NCI-H128 (cell line): ENCODE results near the gene BTAF1.

Source experiments
- DNase-seq: peaks from one replicate; lab custom pipeline; 2025; ENCODE audit not compliant: unreplicated experiment; lab: John Stamatoyannopoulos, UW

BTAF1 gene

DNA sequence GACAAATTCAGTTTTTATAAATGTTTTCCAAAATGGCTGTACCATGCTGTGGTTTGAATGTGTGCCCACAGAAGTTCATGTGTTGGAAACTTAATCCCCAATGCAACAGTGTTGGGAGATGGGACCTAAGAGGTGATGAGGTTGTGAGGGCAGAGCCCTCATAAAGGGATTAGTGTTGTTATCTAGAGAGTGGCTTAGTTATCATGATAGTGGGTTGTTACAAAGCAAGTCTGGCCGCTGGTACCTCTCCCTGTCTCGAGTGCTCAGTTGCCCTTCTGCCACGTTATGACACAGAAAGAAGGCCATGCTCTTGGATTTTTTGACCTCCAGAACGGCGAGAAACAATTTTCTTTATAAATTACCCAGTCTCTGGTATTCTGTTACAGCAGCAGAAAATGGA is 119.0 kb downstream of the BTAF1 start:
- no peak for DNase-seq

- no peak for DNase-seq
Measured at GRCh38 chr10:92045641-92046106, 122.1 kb downstream of the BTAF1 start.

- no peak for DNase-seq
Measured at GRCh38 chr10:92047215-92047614, 123.6 kb downstream of the BTAF1 start.

DNA sequence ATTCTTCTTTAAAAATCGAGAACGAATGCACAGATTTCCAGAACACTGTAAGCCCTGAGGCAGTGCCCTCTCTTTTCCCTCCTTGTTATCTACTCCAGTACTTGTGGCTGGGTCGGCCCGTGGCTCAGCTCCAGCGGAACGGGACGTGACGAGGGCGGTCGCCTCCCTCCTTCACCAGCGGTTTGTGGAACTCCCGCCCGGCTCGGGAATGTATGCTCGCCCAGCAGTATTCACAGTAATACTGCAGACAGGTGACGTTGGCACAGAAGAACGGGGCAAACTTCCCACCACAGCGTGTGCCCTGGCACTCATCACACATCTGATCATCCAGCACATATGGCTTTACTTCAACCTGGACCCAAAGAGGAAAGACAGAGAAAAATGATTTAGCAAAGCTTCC is 128.5 kb downstream of the BTAF1 start:
- DNase-seq = no peak

- DNase-seq = no peak
Measured at GRCh38 chr10:92052741-92053140, 129.2 kb downstream of the BTAF1 start.

DNA sequence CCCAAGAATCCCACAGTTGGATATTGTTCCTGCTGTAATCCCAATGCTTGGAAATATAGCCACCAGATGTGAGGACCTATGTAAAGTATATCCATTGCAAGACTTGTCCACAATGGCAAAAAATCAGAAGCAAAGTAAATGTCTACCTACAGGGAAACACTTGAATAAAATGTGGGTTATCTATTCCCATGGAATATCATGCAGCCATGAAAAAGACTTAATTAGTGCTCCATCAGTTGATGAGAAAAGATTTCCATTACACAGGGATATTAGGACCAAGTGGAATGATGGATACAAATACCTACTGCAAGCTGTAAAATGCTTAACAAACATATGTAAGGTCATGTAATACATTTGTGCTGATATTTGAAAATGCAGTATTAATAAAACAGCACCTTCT is 131.2 kb downstream of the BTAF1 start:
- DNase-seq = no peak

DNA sequence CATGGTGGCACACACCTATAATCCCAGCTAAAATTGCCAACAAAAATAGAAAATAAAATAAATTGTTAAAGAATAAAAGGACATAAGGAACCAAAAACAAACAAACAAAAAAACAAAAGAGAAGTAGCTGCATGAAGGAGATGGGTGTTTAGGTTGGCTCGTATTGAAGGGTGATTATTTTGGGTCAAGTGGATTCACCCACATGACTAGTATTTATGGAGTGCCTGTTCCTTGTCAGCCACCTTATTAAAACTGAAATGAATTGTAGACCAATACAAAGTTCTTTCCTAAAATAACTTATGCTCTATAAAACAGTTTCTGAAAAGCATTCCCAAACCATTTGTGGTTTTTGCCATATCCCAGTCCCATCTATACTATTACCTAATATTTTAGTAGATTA is 138.7 kb downstream of the BTAF1 start:
- DNase-seq = no peak

DNA sequence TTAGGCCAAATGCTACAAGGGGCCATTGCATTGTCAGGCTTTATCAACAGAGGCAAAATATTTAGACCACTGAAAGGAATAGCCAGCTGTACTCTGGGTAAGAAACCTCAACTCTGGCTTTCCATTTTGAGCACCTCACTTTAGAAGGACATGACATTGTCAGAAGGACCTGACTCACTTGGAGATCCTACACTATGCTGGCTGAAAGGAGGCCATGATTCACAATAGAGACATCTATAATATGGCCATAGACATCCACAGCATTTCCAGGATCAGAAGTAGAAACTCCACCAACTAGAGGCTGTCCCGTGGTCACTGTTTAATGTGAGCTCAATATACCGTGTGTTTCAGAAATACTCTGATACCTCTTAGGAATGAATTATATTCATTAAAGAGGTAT is 140.9 kb downstream of the BTAF1 start:
- no peak for DNase-seq

- DNase-seq = no peak
Measured at GRCh38 chr10:92066386-92066785, 142.8 kb downstream of the BTAF1 start.

DNA sequence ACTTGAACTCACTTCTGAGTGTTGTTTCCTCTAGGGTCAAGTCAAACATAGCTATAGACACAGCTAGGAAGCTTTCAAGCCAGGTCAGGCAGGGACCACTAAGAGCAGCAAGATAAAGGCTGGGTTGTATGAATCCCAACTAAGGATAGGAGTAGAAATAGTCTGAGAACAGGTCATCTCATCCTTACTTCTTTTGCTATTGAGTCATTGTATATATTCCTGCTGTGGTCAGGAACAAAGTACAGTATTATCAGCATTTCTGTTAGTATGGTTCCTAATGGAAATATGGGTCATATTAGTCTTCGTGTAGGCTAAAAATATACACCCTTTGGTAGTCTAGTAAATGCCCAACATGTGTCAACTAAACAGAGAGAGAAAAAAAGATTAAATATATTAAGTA is 145.3 kb downstream of the BTAF1 start:
- DNase-seq = no peak

- no peak for DNase-seq
Measured at GRCh38 chr10:92074126-92074887, 150.7 kb downstream of the BTAF1 start.

DNA sequence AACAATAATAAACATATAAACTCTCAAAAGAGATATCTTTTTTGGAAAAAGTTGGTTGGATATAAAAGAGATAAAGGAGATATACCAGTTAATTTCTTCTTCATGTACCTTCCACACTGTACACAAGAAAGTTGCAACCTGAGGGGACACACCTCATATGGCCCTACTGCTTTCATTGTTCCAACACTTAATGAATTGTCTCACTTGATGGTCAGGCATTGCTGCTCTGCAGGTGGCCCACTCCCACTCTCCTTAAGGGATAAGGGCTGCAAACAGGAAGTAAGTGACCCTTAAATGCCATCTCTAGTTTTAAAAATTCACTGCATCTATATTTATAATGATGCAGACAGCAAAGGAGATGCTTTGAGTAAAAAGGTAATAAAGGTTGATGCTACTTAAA is 152.3 kb downstream of the BTAF1 start:
- no peak for DNase-seq

DNA sequence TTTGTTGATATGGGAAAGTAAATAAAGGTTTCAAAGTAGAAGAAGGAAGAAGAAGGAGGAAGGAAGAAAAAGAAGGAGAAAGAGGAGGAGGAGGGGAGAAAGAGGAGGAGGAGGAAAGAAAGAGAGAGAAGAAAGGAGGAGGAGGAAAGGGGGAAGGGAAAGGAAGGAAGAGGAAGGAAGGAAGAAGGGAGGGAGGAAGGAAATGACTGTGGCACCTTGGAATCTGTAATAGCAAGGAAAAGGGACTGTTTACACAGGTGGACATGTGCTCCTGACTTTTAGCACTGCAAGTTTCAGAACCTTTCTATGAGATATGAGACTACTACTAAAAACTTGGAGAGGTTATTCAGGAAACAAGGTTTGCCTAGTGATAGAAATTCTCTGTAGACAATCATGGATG is 153.2 kb downstream of the BTAF1 start:
- DNase-seq = no peak

DNA sequence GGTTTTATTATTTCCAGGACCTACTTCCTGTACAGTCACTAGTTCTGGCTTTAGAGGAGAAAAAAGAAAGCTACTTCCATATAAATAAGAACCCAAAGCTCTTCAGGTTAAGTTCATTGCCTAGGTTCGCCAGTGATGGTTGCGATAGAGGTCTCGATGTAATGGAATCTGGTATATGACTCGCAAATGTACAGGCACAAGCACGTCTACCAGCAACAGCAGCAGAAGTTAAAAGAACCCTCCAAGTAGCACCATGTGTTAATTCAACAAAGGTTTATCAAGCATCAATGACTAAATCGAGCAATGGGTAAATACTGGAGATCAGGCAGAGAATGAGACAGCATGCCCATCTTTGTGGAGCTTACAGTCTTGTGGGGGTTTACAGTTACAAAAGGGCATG is 155.4 kb downstream of the BTAF1 start:
- DNase-seq = no peak
